Stimulated activated CD4-positive, alpha-beta T cell treated with anti-CD3 and anti-CD28 coated beads, Interleukin-15, amount 100 ng/mL, for 48 hours (primary cell): ENCODE data around the gene CNTNAP1.
"Not testable (repeated sequence)": the region's sequence is repeated elsewhere in the genome, so short reads cannot be mapped to it uniquely, and the experiment has no call there.

Source experiments
- DNase-seq, 2 donors: peaks; one replicate each; pipeline ENCODE4 v3.0.0-alpha.2; 2020; ENCODE audit warnings: low read depth in 2 of 2

CNTNAP1 gene

GRCh38 chr17:42681976-42682721 lies at the start of gene CNTNAP1:
Gene CNTNAP1 (plus strand): TSS chr17:42682531. CDS start chr17:42682830, 299 bp downstream.
- DNase-seq: no peak

DNA sequence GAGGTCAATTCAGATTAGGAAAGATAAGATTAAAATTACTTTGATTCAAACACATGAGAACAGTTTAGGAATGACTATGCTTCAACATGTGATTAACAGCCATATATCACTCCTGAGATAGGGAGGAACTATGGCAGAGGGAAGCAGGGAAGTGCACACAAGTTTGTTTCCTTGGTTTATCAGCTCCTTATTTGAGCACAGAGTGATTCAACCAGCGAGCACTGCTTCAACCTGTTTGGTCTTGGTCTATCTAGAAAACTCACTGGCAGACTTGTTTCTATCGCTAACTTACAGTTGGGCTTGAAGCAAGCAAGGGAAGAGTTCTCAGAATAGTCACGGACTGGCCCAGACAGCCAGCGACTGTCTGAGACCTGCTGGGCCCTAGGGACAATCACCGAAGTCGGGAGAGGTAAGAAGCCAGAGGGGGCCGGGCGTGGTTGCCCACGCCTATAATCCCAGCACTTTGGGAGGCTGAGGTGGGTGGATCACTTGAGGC lies 49.3 kb upstream of the CNTNAP1 start:
- DNase-seq: no peak

- DNase-seq: no peak
Observed at GRCh38 chr17:42639525-42640113, 42.7 kb upstream of the CNTNAP1 start.

DNA sequence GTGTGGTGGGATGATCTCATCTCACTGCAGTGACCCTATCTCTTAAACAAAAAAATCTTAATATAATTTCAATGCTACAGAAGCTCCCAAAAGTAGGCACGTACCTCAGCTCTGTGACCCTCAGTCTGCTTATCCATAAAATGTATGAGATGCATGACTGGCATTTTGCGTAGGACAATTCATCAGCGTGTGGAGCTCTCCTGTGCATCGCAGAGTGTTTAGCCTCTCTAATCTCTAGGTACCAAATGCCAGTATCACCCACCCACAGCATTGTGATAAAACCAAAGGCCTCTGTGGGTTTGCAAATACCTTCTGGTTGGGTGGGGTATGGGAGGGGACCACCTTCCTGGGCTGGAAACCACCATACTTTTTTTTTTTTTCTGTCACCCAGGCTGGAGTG lies 42.2 kb upstream of the CNTNAP1 start:
- no peak for DNase-seq

- DNase-seq: no peak
Observed at GRCh38 chr17:42642336-42642735, 40.0 kb upstream of the CNTNAP1 start.

DNA sequence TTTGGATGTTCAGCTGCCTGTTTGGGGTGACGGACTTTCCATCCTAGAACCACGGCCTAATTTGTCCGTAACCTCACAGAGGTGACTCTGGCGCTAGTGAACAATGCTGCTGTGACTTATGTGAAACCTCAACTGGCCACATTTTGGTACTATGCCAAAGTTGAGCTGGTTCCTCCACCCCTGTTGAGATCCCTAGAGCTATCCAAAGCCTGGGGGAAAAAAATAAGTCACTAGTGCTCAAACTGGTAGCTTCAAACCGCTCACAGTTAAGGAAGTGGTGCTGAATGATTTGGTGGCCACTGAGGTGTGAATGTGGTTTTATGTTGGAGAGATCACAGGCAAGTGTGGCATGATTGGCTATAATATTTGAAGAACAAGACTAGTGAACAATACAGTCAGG lies 34.6 kb upstream of the CNTNAP1 start:
- no peak for DNase-seq

DNA sequence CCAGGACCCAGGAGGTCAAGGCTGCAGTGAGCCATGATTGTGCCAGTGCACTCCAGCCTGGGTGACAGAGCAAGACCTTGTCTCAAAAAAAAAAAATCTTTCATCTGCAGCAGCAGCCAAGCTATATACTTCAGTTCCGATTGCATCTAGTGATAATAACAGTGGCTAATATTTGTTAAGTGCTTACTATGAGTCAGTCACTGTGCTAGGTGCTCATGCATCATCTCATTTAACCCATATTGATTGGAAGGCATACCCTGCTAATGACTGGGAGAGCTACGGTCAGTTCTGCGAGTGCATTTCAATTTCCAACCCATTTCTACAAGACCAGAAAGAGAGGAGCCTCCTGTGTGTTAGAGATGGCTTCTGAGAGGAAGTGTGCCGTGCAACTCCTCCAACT lies 30.9 kb upstream of the CNTNAP1 start:
- no peak for DNase-seq

DNA sequence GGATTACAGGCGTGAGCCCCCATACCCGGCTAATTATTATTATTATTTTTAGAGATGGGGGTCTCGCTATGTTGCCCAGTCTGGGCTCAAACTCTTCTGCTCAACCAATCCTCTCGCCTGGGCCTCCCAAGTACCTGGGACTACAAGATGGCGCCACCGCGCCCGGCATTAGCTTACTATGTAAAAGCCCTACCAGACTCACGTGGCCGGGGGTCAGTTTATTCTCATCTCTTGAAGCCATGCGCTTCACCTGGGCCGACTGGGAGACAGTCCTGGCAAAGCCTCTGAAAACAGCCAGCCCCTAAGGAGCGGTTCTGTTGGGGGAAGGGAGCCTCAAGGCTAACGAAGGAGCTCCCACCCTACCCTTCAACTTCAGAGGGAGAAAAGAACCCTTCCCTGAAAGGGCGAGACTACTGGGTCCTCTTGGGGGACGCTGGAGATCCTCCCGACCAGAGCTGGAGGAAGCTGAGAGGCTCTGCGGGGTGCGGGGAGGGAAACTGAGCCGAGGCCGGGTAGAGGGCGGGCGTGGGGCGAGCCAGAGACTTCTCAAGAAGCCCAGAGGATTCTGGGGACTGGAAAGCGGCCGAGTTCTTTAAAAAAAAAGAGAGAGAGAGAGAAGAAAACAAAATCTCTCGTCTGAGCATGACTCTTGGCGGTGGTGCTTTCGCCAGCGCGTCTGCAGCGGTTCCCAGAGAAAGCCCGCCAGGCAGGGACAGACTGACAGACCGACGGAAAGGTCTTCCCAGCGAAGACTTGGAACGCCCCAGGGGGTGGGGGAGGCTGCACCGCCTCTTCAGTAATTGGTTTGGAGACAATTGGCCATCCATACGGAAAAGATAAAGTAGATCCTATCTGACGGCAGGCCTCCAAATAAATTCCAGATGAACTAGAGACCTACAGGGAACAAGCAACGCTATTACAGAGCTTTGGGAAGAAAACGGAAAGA lies 28.9 kb upstream of the CNTNAP1 start:
- DNase-seq: no peak

DNA sequence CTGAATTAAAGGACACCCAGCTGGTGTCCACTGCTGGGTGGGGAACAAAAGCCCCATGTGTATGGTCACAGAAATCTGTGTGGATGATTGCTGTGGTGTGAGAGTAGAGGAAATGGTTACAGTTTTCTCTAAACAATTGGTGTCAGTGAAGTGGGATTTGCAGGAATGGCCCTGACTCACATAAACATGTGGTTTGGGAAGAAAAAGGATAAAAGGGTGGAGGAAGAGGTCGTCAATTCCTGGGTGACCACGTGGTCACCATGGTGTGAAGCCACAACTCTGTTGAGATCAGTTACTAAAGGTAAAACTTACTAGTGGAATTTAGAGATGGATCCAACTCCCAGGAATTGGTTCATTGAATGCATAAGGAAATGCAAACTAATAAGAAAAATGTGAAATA lies 26.8 kb upstream of the CNTNAP1 start:
- no peak for DNase-seq

DNA sequence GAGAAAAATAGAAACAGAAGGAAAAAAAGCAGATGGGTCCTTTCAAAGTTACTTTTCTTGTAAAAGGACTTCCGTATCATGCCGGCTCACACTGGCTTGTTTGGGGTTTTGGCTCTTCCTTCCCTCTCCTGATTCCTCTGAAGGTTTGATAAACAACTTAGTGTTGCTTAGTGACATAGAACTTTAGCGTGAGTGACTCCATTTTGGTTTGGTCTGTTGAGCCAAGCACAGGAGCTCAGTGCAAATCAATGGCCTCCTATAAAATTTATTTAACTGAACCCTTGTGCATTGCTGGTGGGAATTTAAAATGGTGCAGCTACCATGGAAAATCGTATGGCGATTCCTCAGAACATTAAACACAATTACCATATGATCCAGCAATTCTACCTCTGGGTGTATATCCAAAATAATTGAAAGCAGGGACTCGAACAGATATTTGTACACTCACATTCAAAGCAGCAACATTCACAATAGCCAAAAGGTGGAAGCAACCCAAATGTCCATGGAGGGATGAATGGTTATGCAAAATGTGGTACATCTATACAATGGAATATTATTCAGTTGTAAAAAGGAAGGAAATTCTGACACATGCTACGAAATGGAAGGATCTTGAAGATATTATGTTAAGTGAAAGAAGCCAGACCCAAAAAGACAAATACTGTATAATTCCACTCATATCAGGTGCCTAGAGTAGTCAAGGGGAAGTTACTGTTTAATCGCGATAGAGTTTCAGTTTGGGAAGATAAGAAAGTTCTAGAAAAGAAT lies 24.3 kb upstream of the CNTNAP1 start:
- no peak for DNase-seq

DNA sequence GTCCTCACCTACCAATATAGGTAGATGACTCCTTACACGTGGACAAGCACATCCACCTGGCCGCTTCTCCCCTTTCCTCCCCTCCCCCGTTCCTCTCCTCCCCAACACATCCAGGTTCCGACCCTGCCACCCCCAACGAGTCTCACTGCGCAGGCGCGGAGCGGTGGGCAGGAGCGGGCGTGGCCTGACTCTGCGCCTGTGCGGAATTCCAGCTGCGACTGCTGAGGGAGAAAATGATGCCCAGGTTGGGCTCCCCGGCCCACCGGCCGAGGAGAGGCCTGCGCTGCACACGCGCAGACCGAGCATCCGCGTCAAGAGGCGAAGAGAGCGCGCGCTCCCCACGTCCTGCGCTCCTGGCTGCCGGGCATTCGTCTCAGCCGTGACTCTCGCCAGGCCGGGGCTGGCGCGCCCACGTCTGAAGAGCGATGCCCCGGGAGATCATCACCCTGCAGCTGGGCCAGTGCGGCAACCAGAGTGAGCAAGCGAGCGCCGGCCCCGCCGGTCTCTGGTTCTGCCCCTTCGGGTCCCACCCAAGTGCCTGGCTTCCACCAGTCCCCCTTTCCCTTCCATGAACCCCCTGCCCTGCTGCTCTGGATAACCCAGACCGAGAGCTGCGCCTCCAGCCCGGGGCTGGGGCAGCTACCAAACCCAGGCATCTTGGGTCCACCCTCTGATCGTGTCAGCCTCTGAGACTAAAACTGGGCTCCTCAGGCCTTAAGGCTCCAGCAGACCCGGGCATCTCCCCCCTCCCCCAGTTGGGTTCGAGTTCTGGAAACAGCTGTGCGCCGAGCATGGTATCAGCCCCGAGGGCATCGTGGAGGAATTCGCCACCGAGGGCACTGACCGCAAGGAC lies 23.0 kb upstream of the CNTNAP1 start, which contains the start of gene TUBG2:
TUBG2 (plus strand) TSS at position 206 of the 853 bp plus-strand sequence; CDS start at position 426, 220 bp downstream.
- DNase-seq: peak; percentile 59 to 72

DNA sequence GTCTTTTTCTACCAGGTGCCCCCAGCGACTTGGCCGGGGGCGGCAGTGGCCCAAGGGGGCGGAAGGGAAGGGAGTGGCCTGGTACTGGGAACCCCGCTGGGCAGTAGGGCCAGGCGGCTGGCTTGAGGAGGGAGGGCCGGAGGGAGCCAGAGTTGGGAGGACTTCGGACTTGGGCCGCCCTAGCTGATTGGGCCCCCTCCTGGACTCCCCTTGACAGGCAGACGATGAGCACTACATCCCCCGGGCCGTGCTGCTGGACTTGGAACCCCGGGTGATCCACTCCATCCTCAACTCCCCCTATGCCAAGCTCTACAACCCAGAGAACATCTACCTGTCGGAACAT lies 22.4 kb upstream of the CNTNAP1 start:
- DNase-seq: not testable (repeated sequence)

GRCh38 chr17:42660692-42661345 lies 21.5 kb upstream of the CNTNAP1 start:
- no peak for DNase-seq

DNA sequence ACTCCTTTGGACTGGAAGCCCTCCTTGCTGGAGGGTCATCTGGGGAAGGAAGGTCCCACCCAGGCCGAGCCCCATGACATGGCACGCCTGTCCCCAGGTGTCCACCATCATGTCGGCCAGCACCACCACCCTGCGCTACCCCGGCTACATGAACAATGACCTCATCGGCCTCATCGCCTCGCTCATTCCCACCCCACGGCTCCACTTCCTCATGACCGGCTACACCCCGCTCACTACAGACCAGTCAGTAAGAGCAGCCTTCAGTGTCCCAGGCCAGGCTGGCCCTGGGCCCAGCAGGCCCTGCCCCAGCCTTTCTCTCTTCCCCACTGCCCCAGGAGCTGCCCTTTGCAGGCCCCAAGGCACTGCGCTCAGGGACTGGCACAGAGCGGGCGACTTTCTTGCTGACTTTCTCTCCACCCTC lies 16.7 kb upstream of the CNTNAP1 start:
- no peak for DNase-seq

- not testable (repeated sequence) for DNase-seq
Observed at GRCh38 chr17:42666126-42666525, 16.2 kb upstream of the CNTNAP1 start.

- no peak for DNase-seq
Observed at GRCh38 chr17:42667088-42667951, 15.0 kb upstream of the CNTNAP1 start.

DNA sequence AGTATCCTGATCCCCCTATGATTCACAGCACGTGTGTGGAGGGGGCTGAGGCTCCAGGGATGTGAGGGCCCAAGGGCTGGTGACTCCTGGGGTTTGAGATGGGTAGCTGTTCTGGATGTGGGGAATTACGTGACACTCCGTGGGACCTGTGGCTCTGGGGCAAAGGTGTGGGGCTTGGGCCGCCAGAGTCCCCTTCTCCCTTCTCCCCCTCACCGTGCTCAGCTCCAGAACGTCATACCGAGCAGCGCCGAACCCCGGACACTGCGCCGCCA lies 12.7 kb upstream of the CNTNAP1 start:
- no peak for DNase-seq

DNA sequence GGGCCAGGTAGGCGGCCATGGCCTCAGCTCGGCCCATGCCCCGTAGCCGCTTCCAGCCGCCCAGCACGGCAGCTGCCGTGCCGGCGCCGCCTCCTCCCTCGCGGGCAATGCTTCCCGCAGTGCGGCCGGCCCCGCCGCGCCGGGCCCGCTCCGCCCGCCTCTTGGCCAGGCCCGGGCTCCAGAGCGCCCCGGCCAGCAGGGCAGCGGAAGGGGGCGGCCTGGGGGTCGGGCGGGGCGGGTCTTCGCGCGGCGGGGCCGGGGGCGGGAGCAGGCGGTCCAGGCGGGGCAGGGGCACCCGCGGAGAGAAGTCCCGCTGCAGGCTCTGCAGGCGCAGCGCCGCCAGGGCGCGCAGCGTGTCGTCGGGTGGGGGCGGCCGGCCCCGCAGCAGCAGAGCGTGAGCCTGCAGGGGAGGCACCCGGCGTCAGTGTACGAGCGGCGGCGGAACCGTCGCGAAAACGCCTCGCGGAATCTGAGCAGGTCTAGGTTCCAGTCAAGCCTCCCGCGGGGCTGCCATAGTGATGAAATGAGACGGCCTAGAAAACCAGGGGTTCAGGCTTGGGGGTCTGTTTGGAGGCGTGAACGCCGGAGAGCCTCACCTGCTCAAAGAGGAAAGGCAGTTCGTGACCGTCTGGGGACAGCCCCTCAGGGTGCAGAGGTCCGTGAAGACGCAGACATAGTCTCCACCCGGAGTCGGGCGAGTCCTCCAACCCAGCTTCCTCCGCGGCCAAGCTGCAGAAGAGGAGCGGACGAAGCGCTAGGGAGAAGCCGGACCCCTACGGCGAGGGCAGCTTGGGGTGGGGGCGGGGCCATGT lies 12.1 kb upstream of the CNTNAP1 start:
- no peak for DNase-seq
